Fibroblast of mammary gland (primary cell): ENCODE data around the gene PLAA.

ENCODE experiments used
- DNase-seq: peaks from one replicate; pipeline ENCODE4 v3.0.0-alpha.2; 2010; ENCODE audit warnings: low read depth
- H3K4me3 ChIP-seq: 2 replicates; pipeline ENCODE4 v1.5.1; 2011; ENCODE audit warnings: low read depth, mild to moderate bottlenecking, low read length, moderate library complexity; ENCODE audit not compliant: control insufficient read depth
- TF ChIP-seq, protein P1 (sequence below): conservative IDR thresholded peaks from 2 replicates; pipeline ENCODE4 v1.5.1; 2011; ENCODE audit warnings: low read depth, low read length, inconsistent platforms; ENCODE audit not compliant: control insufficient read depth, insufficient read depth

PLAA gene

GRCh38 chr9:26946753-26947727, at the start of gene PLAA:
Gene PLAA (minus strand): TSS chr9:26947242. CDS start chr9:26947045, 197 bp downstream.
- DNase-seq = peak; percentile 92
- TF ChIP-seq, protein P1, sequence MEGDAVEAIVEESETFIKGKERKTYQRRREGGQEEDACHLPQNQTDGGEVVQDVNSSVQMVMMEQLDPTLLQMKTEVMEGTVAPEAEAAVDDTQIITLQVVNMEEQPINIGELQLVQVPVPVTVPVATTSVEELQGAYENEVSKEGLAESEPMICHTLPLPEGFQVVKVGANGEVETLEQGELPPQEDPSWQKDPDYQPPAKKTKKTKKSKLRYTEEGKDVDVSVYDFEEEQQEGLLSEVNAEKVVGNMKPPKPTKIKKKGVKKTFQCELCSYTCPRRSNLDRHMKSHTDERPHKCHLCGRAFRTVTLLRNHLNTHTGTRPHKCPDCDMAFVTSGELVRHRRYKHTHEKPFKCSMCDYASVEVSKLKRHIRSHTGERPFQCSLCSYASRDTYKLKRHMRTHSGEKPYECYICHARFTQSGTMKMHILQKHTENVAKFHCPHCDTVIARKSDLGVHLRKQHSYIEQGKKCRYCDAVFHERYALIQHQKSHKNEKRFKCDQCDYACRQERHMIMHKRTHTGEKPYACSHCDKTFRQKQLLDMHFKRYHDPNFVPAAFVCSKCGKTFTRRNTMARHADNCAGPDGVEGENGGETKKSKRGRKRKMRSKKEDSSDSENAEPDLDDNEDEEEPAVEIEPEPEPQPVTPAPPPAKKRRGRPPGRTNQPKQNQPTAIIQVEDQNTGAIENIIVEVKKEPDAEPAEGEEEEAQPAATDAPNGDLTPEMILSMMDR = no peak
- peak within 1 kb of the TSS; percentile 96 for H3K4me3 ChIP-seq

DNA sequence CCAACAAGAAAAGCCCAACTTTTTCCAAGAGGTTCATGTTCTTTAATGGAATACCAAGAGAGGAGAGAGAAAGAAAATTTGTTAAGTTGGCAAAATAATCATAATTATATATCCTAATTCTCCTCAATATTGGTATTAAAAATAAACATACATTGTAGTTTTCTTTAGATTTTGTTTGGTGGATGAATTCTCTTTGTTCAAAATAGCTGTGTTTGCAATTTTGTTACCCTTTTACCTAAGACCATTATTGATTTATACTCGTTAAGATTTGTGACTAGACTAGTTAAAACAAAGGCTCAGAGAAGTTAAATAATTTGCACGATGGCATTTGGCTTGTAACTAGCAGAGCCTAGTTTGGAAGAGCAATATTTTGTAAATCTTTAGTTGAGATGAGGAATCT, 48.8 kb upstream of the PLAA start:
- no peak overlapping the region for H3K4me3 ChIP-seq
- TF ChIP-seq, protein P1 = no peak
- DNase-seq = no peak

GRCh38 chr9:26983340-26983739, 36.3 kb upstream of the PLAA start:
- H3K4me3 ChIP-seq = no peak overlapping the region
- TF ChIP-seq, protein P1 = no peak
- DNase-seq = no peak

- peak; percentile 73 for DNase-seq
- H3K4me3 ChIP-seq = peak overlapping the region; percentile 17
- TF ChIP-seq, protein P1 = peak; percentile 73
Observed at GRCh38 chr9:26975728-26976707, 29.0 kb upstream of the PLAA start.

DNA sequence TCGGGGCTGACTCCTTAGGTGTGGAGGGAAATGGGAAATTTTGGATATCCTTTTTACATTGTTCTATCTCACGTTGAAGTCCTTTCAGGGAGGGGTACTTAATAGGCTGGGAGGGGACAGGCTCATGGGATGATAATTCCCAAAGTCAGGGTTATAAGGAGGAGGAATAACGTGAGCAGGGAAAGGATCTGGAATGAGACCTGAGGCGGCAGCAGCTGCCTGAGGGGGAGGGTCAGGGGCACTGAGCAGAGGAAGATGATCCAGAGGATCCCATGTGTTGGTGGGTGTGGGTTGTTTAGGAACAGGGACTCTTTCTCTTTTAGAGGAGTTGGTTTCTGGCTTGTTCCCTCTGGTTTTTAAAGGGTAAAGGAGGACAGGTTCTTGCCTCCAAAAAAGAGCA, 27.9 kb upstream of the PLAA start:
- no peak for DNase-seq
- TF ChIP-seq, protein P1 = no peak
- no peak overlapping the region for H3K4me3 ChIP-seq

- TF ChIP-seq, protein P1 = no peak
- DNase-seq = no peak
- no peak overlapping the region for H3K4me3 ChIP-seq
Observed at GRCh38 chr9:26973989-26974388, 26.9 kb upstream of the PLAA start.
